Thyroid gland (tissue), 4 donors: ENCODE results near the gene TNS4. TPM values are rescaled to one million over a fixed set of nuclear protein-coding genes. Genes with fewer than 3 reads are reported as not detected.

Experiments used
- DNase-seq, 2 donors: peaks; one replicate each; pipeline ENCODE4 v3.0.0-alpha.2; 2019
- H3K27ac ChIP-seq, 3 donors: fragments of 200-600 bp; sonication (generic); 1 replicate in 2 of 3; 2 replicates in 1 of 3; pipeline ENCODE4 v1.5.1; 2016 to 2019; ENCODE audit warnings: mild to moderate bottlenecking in 1 of 3, moderate library complexity in 1 of 3
- H3K27me3 ChIP-seq: fragments of 200-600 bp; sonication (generic); one replicate; pipeline ENCODE4 v1.5.1; 2019
- H3K36me3 ChIP-seq, 2 donors: fragments of 200-600 bp; sonication (generic); one replicate each; pipeline ENCODE4 v1.5.1; 2016 to 2019
- H3K4me1 ChIP-seq, 2 donors: fragments of 200-600 bp; sonication (generic); one replicate each; pipeline ENCODE4 v1.5.1; 2017 to 2019
- H3K4me3 ChIP-seq, 3 donors: fragments of 200-600 bp; sonication (generic); replicated peaks in 1 of 3; 1 replicate in 2 of 3; 2 replicates in 1 of 3; pipeline ENCODE4 v1.5.1; 2016; ENCODE audit warnings: mild to moderate bottlenecking in 1 of 3
- H3K9me3 ChIP-seq: fragments of 200-600 bp; sonication (generic); one replicate; pipeline ENCODE4 v1.5.1; 2017
- POLR2A ChIP-seq, 2 donors: fragments of 450-650 bp; IDR thresholded peaks; one replicate each; pipeline ENCODE4 v1.6.1; 2017; ENCODE audit warnings: antibody characterized with exemption in 2 of 2, mild to moderate bottlenecking in 2 of 2, moderate library complexity in 1 of 2
- WGBS, 2 donors: methylation state at CpG; one replicate each; pipeline ENCODE4 v1.1.5; 2017; 5-methylcytosine and 5-hydroxymethylcytosine counted together
- intact Hi-C: fragments of 100-400 bp; cut with DNase I; formaldehyde crosslinking; loops from one replicate; pipeline ENCODE4 v1.15.1; 2023
- total RNA-seq, 4 donors: library from RNA; depleted of rRNA; stranded (reverse); fragments of >200 nt; gene quantifications; one replicate each; pipeline ENCODE4 v1.2.3, GENCODE V29; 2016
- TF ChIP-seq, protein P1 (sequence below), 6 experiments: fragments of 200-600 bp in 3 of 6; fragments of 450-650 bp in 3 of 6; sonication (generic) in 3 of 6; IDR thresholded peaks; one replicate each; pipeline ENCODE4 v1.5.1; 2016 to 2019; ENCODE audit warnings: antibody characterized with exemption in 6 of 6, mild to moderate bottlenecking in 2 of 6, inconsistent platforms in 1 of 6, moderate library complexity in 1 of 6

TNS4 gene
- 10 to 100 TPM in 2 of 4 donors, 1 to 10 TPM in 2; 5.4 to 24.7 (median 16.2) TPM for total RNA-seq

DNA sequence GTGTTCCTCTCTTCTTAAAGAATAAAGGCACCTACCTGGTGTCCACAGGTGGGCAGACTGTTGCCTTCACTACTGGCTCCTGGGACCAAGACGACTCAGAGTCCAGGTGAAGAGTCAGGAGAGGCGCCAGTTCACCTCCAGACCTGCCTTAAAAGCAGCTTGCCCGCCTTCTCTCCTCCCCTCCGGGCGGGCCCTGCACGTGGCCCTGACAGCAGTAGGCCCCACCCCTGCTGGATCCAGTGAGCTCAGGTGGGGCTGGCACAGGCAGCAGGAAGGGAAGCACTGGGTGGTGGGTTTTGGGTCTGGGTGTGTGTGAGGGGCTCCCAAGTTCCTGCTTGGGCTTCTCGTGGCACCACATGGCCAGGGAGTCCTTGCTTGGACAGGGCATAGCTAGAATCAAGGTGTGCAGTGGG is at the start of gene TNS4:
Gene TNS4 (minus strand): TSS at position 125 of the 413 bp plus-strand sequence. CDS start 5,198 bp downstream, outside the sequence.
- H3K27ac ChIP-seq = peak within 1 kb of the TSS; percentile 89 to 98 (median 95)
- peaks cover 25 to 44% of the 10 kb centered on the region in 2 donors for H3K4me1 ChIP-seq
- intact Hi-C loops = no loop called here
- no peaks in the 10 kb centered on the region for H3K36me3 ChIP-seq
- H3K27me3 ChIP-seq = no peaks in the 10 kb centered on the region
- DNase-seq = peak; percentile 82 to 90
- peak within 1 kb of the TSS in 1 of 3 donors; percentile 20 for H3K4me3 ChIP-seq
- no peaks in the 10 kb centered on the region for H3K9me3 ChIP-seq
- WGBS, 2 donors = 57 to 80% methylated on average over 6 to 7 of the region's 7 CpGs
- TF ChIP-seq POLR2A (IDR thresholded peaks at IDR 0.05) = peak; percentile 52 to 96
- TF ChIP-seq, protein P1, sequence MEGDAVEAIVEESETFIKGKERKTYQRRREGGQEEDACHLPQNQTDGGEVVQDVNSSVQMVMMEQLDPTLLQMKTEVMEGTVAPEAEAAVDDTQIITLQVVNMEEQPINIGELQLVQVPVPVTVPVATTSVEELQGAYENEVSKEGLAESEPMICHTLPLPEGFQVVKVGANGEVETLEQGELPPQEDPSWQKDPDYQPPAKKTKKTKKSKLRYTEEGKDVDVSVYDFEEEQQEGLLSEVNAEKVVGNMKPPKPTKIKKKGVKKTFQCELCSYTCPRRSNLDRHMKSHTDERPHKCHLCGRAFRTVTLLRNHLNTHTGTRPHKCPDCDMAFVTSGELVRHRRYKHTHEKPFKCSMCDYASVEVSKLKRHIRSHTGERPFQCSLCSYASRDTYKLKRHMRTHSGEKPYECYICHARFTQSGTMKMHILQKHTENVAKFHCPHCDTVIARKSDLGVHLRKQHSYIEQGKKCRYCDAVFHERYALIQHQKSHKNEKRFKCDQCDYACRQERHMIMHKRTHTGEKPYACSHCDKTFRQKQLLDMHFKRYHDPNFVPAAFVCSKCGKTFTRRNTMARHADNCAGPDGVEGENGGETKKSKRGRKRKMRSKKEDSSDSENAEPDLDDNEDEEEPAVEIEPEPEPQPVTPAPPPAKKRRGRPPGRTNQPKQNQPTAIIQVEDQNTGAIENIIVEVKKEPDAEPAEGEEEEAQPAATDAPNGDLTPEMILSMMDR (IDR thresholded peaks at IDR 0.05) = no peak

DNA sequence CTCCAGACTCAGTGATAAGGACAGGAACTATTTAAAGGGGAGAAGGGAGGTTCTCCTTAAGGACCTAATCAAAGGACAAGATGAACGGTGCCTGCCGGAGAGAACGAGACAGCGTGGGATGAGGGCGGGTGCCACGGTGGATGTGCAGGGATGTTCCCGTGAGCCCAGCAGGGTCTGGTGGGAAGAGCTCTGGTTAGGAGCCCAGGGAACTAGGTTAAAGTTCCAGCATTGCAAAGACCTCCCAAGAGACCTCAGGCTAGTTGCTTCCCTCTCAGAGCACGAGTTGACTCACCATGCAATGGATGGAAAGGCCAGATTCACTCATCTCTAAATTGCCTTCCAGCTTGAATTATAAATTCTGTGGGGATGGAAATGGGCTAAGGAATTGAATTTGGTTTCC is 49.2 kb upstream of the TNS4 start:
- TF ChIP-seq POLR2A (IDR thresholded peaks at IDR 0.05) = peak in 1 of 2 donors; percentile 2
- TF ChIP-seq, protein P1 (IDR thresholded peaks at IDR 0.05) = no peak
- no peaks in the 10 kb centered on the region for H3K9me3 ChIP-seq
- no peak overlapping the region for H3K4me3 ChIP-seq
- H3K27ac ChIP-seq = peak overlapping the region; percentile 95 to 97 (median 97)
- 78 to 81% methylated on average over 8 of the region's 8 CpGs for WGBS, 2 donors
- no peak for DNase-seq
- no peaks in the 10 kb centered on the region for H3K36me3 ChIP-seq
- intact Hi-C loops = loop anchor here (5.0 kb wide), 1 partner anchor 58 kb away; no protein-coding TSS in a partner anchor
- H3K27me3 ChIP-seq = no peaks in the 10 kb centered on the region
- H3K4me1 ChIP-seq = peaks cover 77 to 87% of the 10 kb centered on the region in 2 donors

GRCh38 chr17:40548982-40549685 is 47.7 kb upstream of the TNS4 start:
- Histone ChIP-seq H3K36me3 (no peaks in the 10 kb centered on the region), H3K9me3 (no peaks in the 10 kb centered on the region), H3K4me3 (no peak overlapping the region), H3K27me3 (no peaks in the 10 kb centered on the region), H3K4me1 (peaks cover 71 to 73% of the 10 kb centered on the region in 2 donors), H3K27ac (peak overlapping the region; percentile 95 to 97 (median 97))
- intact Hi-C loops = no loop called here
- 14 to 24% methylated on average over 7 to 9 of the region's 9 CpGs for WGBS, 2 donors
- TF ChIP-seq POLR2A (IDR thresholded peaks at IDR 0.05) = no peak
- TF ChIP-seq, protein P1 (IDR thresholded peaks at IDR 0.05) = no peak
- DNase-seq = peak; percentile 84 to 86

GRCh38 chr17:40548491-40548981 is 47.1 kb upstream of the TNS4 start:
- WGBS, 2 donors = 69 to 72% methylated on average over 9 of the region's 9 CpGs
- peaks cover 65 to 73% of the 10 kb centered on the region in 2 donors for H3K4me1 ChIP-seq
- DNase-seq = no peak

More at GRCh38 chr17:40548491-40548981, 47.1 kb upstream of the TNS4 start:
- Histone ChIP-seq H3K9me3 (no peaks in the 10 kb centered on the region), H3K27me3 (no peaks in the 10 kb centered on the region), H3K27ac (peak overlapping the region; percentile 95 to 97 (median 97)), H3K36me3 (no peaks in the 10 kb centered on the region), H3K4me3 (no peak overlapping the region)
- no peak for TF ChIP-seq POLR2A (IDR thresholded peaks at IDR 0.05)
- TF ChIP-seq, protein P1 (IDR thresholded peaks at IDR 0.05) = no peak
- intact Hi-C loops = no loop called here
